MCF 10A (cell line): ENCODE measurements around the gene GDPD5. TPM values are rescaled to one million over a fixed set of nuclear protein-coding genes. Genes with fewer than 3 reads are reported as not detected.
A peak's percentile ranks its signal among the peaks of the same experiment; 100 is the strongest.

Experiments used
- BruUV-seq: library from RNA; stranded (reverse); fragments of 400-500 nt; replicated peaks from 2 replicates; lab custom pipeline; 2021; lab: Mats Ljungman, UMichigan
- CTCF ChIA-PET: fragments of 300-600 bp; sonication (Branson Sonifier 250); formaldehyde crosslinking; extraction: SDS; loops from one replicate; lab custom pipeline; 2021; ENCODE audit warnings: antibody characterized with exemption, inconsistent platforms; lab: Yijun Ruan, JAX
- POLR2A ChIA-PET: fragments of 300-600, 350-650 bp; sonication (Branson Sonifier 250); formaldehyde crosslinking; extraction: SDS; loops from one replicate; lab custom pipeline; 2020; ENCODE audit warnings: antibody characterized with exemption, inconsistent platforms; lab: Yijun Ruan, JAX
- DNase-seq: peaks from one replicate; pipeline ENCODE4 v3.0.0-alpha.2; 2018; ENCODE audit not compliant: unreplicated experiment
- H3K27ac Mint-ChIP-seq: one replicate; pipeline ENCODE4 v1.8.0; 2022; ENCODE audit warnings: mild to moderate bottlenecking, low read depth, mixed read lengths; ENCODE audit not compliant: unreplicated experiment
- H3K27me3 Mint-ChIP-seq: one replicate; pipeline ENCODE4 v1.8.0; 2022; ENCODE audit warnings: mixed read lengths; ENCODE audit not compliant: insufficient read depth, unreplicated experiment
- H3K36me3 Mint-ChIP-seq: one replicate; pipeline ENCODE4 v1.8.0; 2022; ENCODE audit warnings: mild to moderate bottlenecking, moderate library complexity, mixed read lengths; ENCODE audit not compliant: insufficient read depth, unreplicated experiment
- H3K4me1 Mint-ChIP-seq: one replicate; pipeline ENCODE4 v1.8.0; 2022; ENCODE audit warnings: mixed read lengths; ENCODE audit not compliant: insufficient read depth, unreplicated experiment
- H3K4me3 Mint-ChIP-seq: one replicate; pipeline ENCODE4 v1.8.0; 2022; ENCODE audit warnings: mild to moderate bottlenecking, moderate library complexity, mixed read lengths; ENCODE audit not compliant: unreplicated experiment
- H3K9me3 Mint-ChIP-seq: one replicate; pipeline ENCODE4 v1.8.0; 2022; ENCODE audit warnings: mixed read lengths; ENCODE audit not compliant: unreplicated experiment
- intact Hi-C: fragments of 100-400 bp; cut with micrococcal nuclease; formaldehyde crosslinking; loops from 2 replicates; pipeline ENCODE4 v1.14.1; 2022
- total RNA-seq: library from RNA; stranded (reverse); gene quantifications from 2 replicates; pipeline ENCODE4 v1.2.3, GENCODE V29; 2022
- TF ChIP-seq, protein P1 (sequence below): fragments of 200-600 bp; IDR thresholded peaks from one replicate; pipeline ENCODE4 v1.8.0; 2022; ENCODE audit warnings: antibody characterized with exemption, mild to moderate bottlenecking; ENCODE audit not compliant: unreplicated experiment

The GDPD5 gene
- total RNA-seq, 1 experiment from 2014 or later = 5.6 TPM

DNA sequence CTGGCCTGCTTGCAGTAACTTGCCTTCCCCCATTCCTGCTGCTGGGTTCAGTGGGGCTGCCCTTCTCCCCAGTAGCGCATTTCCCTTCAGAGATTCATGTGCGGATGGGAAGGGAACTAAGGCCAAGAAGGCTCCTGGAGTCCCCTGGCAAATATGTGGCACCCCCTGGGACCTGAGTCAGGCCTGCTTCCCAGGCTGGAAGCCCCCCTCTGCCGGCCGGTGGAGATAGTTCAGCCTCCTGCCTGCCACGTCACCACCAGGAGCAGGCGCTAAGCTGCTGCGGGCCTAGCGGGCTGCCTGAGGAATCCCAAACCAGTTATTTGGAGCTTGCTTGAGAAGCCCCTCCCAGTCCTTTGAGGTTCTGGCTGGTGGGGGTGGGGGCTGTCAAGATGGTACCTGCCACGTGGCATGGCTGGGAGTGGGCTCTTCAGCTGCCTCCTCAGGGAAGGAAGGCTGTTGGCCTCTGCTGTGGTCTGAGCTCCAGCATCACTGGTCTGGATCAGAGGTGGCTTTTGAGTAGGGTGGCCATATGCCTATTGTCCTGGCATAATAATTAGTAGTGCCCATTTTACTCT lies 38.3 kb upstream of the GDPD5 start:
- H3K4me1 Mint-ChIP-seq = peaks cover 26% of the 10 kb centered on the region
- no peaks in the 10 kb centered on the region for H3K9me3 Mint-ChIP-seq
- peak overlapping the region; percentile 94 for H3K27ac Mint-ChIP-seq
- CTCF ChIA-PET = interaction anchor here (0.6 to 1.3 kb wide), 9 partner anchors 9 to 885 kb away, joined by 3 to 8 read pairs (median 3); no protein-coding TSS in a partner anchor
- peak; percentile 64 for DNase-seq
- peak overlapping the region; percentile 92 for H3K4me3 Mint-ChIP-seq
- intact Hi-C loops = no loop called here
- BruUV-seq = no TSS peak
- peaks cover 22% of the 10 kb centered on the region for H3K36me3 Mint-ChIP-seq
- H3K27me3 Mint-ChIP-seq = no peaks in the 10 kb centered on the region
- POLR2A ChIA-PET = interaction anchor here (0.9 to 3.5 kb wide), 5 partner anchors 11 to 882 kb away, joined by 3 to 28 read pairs (median 3); no protein-coding TSS in a partner anchor
- TF ChIP-seq, protein P1, sequence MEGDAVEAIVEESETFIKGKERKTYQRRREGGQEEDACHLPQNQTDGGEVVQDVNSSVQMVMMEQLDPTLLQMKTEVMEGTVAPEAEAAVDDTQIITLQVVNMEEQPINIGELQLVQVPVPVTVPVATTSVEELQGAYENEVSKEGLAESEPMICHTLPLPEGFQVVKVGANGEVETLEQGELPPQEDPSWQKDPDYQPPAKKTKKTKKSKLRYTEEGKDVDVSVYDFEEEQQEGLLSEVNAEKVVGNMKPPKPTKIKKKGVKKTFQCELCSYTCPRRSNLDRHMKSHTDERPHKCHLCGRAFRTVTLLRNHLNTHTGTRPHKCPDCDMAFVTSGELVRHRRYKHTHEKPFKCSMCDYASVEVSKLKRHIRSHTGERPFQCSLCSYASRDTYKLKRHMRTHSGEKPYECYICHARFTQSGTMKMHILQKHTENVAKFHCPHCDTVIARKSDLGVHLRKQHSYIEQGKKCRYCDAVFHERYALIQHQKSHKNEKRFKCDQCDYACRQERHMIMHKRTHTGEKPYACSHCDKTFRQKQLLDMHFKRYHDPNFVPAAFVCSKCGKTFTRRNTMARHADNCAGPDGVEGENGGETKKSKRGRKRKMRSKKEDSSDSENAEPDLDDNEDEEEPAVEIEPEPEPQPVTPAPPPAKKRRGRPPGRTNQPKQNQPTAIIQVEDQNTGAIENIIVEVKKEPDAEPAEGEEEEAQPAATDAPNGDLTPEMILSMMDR = peak; percentile 42

DNA sequence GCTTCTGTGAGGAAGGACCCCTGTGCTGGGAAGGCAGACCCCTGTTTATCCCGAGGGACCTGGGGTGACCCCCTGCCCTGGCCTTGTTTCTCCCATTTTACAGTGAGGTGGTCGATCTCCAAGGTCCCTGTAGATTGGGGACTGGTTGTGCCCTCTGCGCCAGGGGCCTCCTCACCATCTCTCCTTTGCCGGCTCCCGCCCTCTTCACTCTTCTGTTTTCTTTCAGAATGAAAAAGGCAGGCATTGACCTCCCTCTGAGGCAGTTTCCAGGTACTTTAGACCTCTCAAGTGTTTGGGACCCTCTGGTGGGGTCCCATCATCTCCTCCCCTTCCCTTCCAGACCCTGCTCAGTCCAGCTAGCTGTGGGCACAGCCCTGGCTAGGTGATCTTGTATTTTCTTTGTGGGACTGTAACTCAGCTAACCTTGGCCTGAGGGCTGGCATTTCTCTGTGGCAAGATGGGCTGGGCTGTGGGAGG lies 37.8 kb upstream of the GDPD5 start:
- Mint-ChIP-seq H3K27me3 (no peaks in the 10 kb centered on the region), H3K9me3 (no peaks in the 10 kb centered on the region), H3K4me3 (peak overlapping the region; percentile 92), H3K4me1 (peaks cover 28% of the 10 kb centered on the region), H3K27ac (peak overlapping the region; percentile 94), H3K36me3 (peaks cover 20% of the 10 kb centered on the region)
- intact Hi-C loops = no loop called here
- ChIA-PET POLR2A (interaction anchor here (0.9 to 3.5 kb wide), 9 partner anchors 9 to 883 kb away, joined by 3 to 28 read pairs (median 5); no protein-coding TSS in a partner anchor), CTCF (interaction anchor here (0.6 to 0.9 kb wide), 3 partner anchors 10 to 885 kb away, joined by 3 to 4 read pairs (median 3); no protein-coding TSS in a partner anchor)
- TF ChIP-seq, protein P1 = no peak
- no TSS peak for BruUV-seq
- no peak for DNase-seq

DNA sequence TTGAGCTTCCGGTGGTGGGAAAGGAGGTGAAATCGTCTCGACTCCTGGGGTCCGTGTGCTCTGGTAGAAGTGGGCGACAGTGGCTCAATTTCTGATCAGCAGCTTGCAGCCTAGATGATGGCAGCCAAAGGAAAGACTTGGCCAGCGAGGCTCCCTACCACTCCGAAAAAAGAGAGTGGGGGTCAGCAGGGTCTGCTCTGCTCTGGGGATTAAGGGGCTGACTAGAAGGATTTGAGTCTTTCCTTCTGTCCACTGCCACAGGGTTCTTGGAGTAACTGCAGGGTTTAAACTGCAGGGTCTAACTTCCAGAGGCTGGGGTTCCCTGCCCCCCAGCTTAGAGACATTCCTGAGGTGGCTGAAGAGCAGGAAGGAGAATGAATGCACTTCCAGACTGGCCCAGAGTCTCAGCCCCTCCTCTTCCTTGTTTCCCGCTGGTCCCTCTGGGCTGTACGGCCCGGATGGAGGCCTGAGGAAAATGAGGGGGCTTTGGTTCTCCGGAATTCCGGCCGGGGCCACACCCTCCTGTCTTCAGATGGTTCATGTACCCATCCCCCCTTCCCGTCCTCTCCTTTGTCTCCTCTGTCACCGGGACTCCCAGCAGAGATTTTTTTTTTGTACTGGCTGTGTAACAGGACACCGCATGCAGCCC lies 37.2 kb upstream of the GDPD5 start:
- peaks cover 34% of the 10 kb centered on the region for H3K4me1 Mint-ChIP-seq
- BruUV-seq = TSS peak; percentile 40
- ChIA-PET CTCF (interaction anchor here (0.7 to 1.1 kb wide), 5 partner anchors 15 to 244 kb away, joined by 3 to 4 read pairs (median 3); no protein-coding TSS in a partner anchor), POLR2A (interaction anchor here (0.7 to 2.2 kb wide), 17 partner anchors 8 to 251 kb away, joined by 3 to 15 read pairs (median 4); partner anchors contain the start of gene RPS3)
- H3K27ac Mint-ChIP-seq = peak overlapping the region; percentile 94
- H3K36me3 Mint-ChIP-seq = peaks cover 14% of the 10 kb centered on the region
- intact Hi-C loops = loop anchor here (1.0 kb wide), 1 partner anchor 16 kb away; no protein-coding TSS in a partner anchor
- TF ChIP-seq, protein P1 = no peak
- DNase-seq = peak; percentile 43
- H3K27me3 Mint-ChIP-seq = no peaks in the 10 kb centered on the region
- H3K9me3 Mint-ChIP-seq = no peaks in the 10 kb centered on the region
- H3K4me3 Mint-ChIP-seq = peak overlapping the region; percentile 92
